ENCODE measurements around the gene FAM20B. TPM values are rescaled to one million over a fixed set of nuclear protein-coding genes. Genes with fewer than 3 reads are reported as not detected.

Gene FAM20B
- total and polyA plus RNA-seq, 2 donors (not counting 1 experiment from before 2014, with no cell fraction given) = 5.2 to 32.8 TPM

DNA sequence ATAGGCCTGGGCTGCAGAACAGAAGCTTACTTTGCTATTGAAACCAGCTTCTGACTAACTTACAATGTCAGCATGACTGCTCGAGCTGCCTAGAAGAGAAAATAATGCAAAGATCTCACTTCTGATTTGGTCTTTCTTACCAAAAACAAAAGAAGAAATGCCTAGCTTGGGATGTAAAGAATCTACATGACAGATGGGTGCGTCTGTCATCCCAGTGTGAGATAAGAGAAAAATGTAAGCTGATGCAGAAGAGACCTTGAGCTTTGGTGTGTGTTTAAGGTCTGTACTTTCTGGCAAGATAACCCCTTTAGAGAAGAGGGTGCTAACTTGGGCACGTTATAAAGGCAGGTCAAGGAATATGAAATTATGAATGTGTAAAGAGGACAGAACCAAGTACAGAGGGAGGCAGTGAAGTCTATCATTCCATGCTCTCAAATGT, 3.6 kb downstream of the FAM20B start:
- H3K27ac Mint-ChIP-seq = peak overlapping the region; percentile 33

DNA sequence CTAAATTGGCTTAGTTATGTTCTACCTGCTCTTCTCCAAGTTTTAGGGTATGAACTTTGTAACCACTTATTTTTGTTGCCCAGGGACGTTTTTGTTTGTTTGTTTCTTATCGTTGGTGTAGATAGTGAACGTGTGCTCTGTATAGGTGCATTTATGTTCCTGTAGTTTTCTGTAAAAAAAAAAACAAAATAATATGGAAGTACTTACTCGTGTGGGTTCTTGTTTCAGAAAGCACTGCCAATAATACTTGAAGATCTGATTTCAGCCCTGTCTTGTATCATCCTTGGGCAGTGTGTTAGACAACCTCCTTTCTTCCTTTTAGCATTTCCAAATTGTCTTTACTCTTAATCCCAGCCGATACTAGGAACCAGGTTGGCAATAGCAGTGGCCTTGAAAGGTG, 4.4 kb downstream of the FAM20B start:
- Histone ChIP-seq H4K20me1 (ENCODE audit: control insufficient read depth, insufficient read depth, low read length, poor library complexity, severe bottlenecking) (peaks cover 4% of the 10 kb centered on the region), H3K36me3 (replicated peaks in 1 of 2; ENCODE audit: control extremely low read depth in 1 of 2, control insufficient read depth in 1 of 2, extremely low read depth in 1 of 2, insufficient read depth in 2 of 2, low read length in 1 of 2) (peaks cover 0 to 1% of the 10 kb centered on the region in 2 experiments), H3K9me3 (ENCODE audit: control extremely low read depth in 1 of 3, control insufficient read depth in 2 of 3, insufficient read depth in 1 of 3, low read length in 2 of 3) (peaks cover 0 to 4% (median 0%) of the 10 kb centered on the region in 3 donors), H3K79me2 (ENCODE audit: control insufficient read depth, insufficient read depth, low read length) (peaks cover 84% of the 10 kb centered on the region), H3K9ac (ENCODE audit: low read length) (no peak overlapping the region), H3K4me3 (ENCODE audit: control extremely low read depth in 1 of 5, extremely low read depth in 1 of 5, insufficient read depth in 1 of 5, low read depth in 2 of 5, low read length in 4 of 5) (no peak overlapping the region), H3K4me2 (replicated peaks; ENCODE audit: low read depth, low read length, poor library complexity, severe bottlenecking) (no peak overlapping the region), H2AFZ (ENCODE audit: insufficient read depth, low read depth, low read length, poor library complexity, severe bottlenecking) (no peak overlapping the region), H3K27ac (ENCODE audit: low read length in 2 of 2) (no peak overlapping the region), H3K4me1 (ENCODE audit: control insufficient read depth in 2 of 2, insufficient read depth in 2 of 2, low read length in 2 of 2) (peaks cover 52 to 65% of the 10 kb centered on the region in 2 donors), H3K27me3 (replicated peaks in 1 of 4; ENCODE audit: control extremely low read depth in 1 of 4, control insufficient read depth in 3 of 4, insufficient read depth in 4 of 4, low read length in 3 of 4) (no peaks in the 10 kb centered on the region)
- H3K9me3 Mint-ChIP-seq (ENCODE audit: insufficient read depth) = no peaks in the 10 kb centered on the region
- CTCF ChIA-PET = interaction anchor here (1.1 kb wide), 1 partner anchor 12 kb away, joined by 3 read pairs; no protein-coding TSS in a partner anchor
- ATAC-seq (ENCODE audit: low read depth) (no peak), DNase-seq (no peak)
- H3K4me1 Mint-ChIP-seq = peaks cover 80% of the 10 kb centered on the region
- intact Hi-C loops (cut with micrococcal nuclease) = no loop called here
- whole genome bisulfite sequencing (ENCODE audit: insufficient coverage) = no CpG with 5 or more reads among the region's 5 CpGs
- TF ChIP-seq, protein P1, sequence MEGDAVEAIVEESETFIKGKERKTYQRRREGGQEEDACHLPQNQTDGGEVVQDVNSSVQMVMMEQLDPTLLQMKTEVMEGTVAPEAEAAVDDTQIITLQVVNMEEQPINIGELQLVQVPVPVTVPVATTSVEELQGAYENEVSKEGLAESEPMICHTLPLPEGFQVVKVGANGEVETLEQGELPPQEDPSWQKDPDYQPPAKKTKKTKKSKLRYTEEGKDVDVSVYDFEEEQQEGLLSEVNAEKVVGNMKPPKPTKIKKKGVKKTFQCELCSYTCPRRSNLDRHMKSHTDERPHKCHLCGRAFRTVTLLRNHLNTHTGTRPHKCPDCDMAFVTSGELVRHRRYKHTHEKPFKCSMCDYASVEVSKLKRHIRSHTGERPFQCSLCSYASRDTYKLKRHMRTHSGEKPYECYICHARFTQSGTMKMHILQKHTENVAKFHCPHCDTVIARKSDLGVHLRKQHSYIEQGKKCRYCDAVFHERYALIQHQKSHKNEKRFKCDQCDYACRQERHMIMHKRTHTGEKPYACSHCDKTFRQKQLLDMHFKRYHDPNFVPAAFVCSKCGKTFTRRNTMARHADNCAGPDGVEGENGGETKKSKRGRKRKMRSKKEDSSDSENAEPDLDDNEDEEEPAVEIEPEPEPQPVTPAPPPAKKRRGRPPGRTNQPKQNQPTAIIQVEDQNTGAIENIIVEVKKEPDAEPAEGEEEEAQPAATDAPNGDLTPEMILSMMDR (IDR thresholded peaks at IDR 0.05) = no peak
- no peak for TF ChIP-seq EZH2 (IDR thresholded peaks at IDR 0.05; ENCODE audit: borderline replicate concordance, insufficient read depth, low read depth, low read length, poor library complexity, severe bottlenecking)
- POLR2A ChIA-PET = no interaction called here
- H3K27me3 Mint-ChIP-seq = no peaks in the 10 kb centered on the region
- no peak overlapping the region for H3K4me3 Mint-ChIP-seq
- peak overlapping the region; percentile 10 for H3K27ac Mint-ChIP-seq

More for the DNA sequence above, 3.6 kb downstream of the FAM20B start:
- Histone ChIP-seq H3K4me2 (replicated peaks; ENCODE audit: low read depth, low read length, poor library complexity, severe bottlenecking) (peak overlapping the region; percentile 27), H3K9me3 (ENCODE audit: control extremely low read depth in 1 of 3, control insufficient read depth in 2 of 3, insufficient read depth in 1 of 3, low read length in 2 of 3) (peaks cover 0 to 4% (median 0%) of the 10 kb centered on the region in 3 donors), H3K79me2 (ENCODE audit: control insufficient read depth, insufficient read depth, low read length) (peaks cover 77% of the 10 kb centered on the region), H3K27me3 (replicated peaks in 1 of 4; ENCODE audit: control extremely low read depth in 1 of 4, control insufficient read depth in 3 of 4, insufficient read depth in 4 of 4, low read length in 3 of 4) (no peaks in the 10 kb centered on the region), H4K20me1 (ENCODE audit: control insufficient read depth, insufficient read depth, low read length, poor library complexity, severe bottlenecking) (peaks cover 4% of the 10 kb centered on the region), H3K4me1 (ENCODE audit: control insufficient read depth in 2 of 2, insufficient read depth in 2 of 2, low read length in 2 of 2) (peaks cover 48 to 58% of the 10 kb centered on the region in 2 donors), H3K36me3 (replicated peaks in 1 of 2; ENCODE audit: control extremely low read depth in 1 of 2, control insufficient read depth in 1 of 2, extremely low read depth in 1 of 2, insufficient read depth in 2 of 2, low read length in 1 of 2) (peaks cover 0 to 1% of the 10 kb centered on the region in 2 experiments), H3K27ac (ENCODE audit: low read length in 2 of 2) (peak overlapping the region in 1 of 2 donors; percentile 27), H3K9ac (ENCODE audit: low read length) (no peak overlapping the region), H3K4me3 (ENCODE audit: control extremely low read depth in 1 of 5, extremely low read depth in 1 of 5, insufficient read depth in 1 of 5, low read depth in 2 of 5, low read length in 4 of 5) (no peak overlapping the region), H2AFZ (ENCODE audit: insufficient read depth, low read depth, low read length, poor library complexity, severe bottlenecking) (no peak overlapping the region)
- no peak for TF ChIP-seq EZH2 (IDR thresholded peaks at IDR 0.05; ENCODE audit: borderline replicate concordance, insufficient read depth, low read depth, low read length, poor library complexity, severe bottlenecking)
- TF ChIP-seq, protein P1 (IDR thresholded peaks at IDR 0.05) = no peak
- Mint-ChIP-seq H3K9me3 (ENCODE audit: insufficient read depth) (no peaks in the 10 kb centered on the region), H3K4me1 (peaks cover 79% of the 10 kb centered on the region), H3K4me3 (peak overlapping the region; percentile 7), H3K27me3 (no peaks in the 10 kb centered on the region)
- CTCF ChIA-PET = interaction anchor here (1.1 kb wide), 1 partner anchor 13 kb away, joined by 3 read pairs; no protein-coding TSS in a partner anchor
- POLR2A ChIA-PET = no interaction called here
- DNase-seq (no peak), ATAC-seq (ENCODE audit: low read depth) (no peak)
- WGBS (ENCODE audit: insufficient coverage) = 78% methylated on average over 1 of the region's 3 CpGs
- intact Hi-C loops (cut with micrococcal nuclease) = loop anchor here (5.0 to 10.0 kb wide), 2 partner anchors 198 to 925 kb away; partner anchors contain the start of genes ABL2 and CEP350

Data from B cell (primary cell).